ENCODE results near the gene TMX2.

Gene TMX2

DNA sequence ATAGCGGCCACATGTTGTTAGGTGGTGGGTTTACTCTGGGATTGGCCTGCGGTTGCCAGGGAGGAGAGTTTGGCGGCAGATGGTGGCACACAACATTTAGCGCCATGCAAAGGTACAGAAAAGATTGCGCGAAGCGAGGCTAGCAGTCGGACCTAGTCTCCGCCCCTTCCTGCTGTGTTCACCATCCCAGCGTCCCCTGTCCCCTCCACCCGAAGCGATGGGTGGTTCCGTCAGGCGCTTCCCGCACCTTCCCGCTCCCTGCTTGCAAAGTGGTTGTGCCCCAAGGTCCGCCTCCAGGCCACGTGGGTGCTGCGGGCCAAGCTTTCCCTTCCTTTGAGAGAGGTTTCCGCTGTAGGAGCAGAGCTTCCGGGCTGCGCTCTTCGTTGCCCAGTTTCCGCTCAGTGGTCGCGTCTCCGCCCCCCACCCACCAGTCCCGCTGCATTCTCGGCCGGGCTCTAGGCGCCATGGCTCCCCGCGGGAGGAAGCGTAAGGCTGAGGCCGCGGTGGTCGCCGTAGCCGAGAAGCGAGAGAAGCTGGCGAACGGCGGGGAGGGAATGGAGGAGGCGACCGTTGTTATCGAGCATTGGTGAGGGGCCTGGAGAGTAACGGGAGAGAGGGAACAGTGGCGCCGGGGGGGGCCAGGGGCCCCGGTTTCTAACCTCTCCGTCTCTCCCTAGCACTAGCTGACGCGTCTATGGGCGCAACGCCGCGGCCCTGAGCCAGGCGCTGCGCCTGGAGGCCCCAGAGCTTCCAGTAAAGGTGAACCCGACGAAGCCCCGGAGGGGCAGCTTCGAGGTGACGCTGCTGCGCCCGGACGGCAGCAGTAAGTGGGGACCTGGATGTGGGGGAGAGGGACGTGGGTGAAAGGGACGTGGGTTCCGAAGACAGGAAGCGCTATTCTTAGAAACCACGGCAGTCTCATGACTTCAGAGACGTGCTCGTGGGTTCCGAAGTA is 29.0 kb downstream of the TMX2 start, which contains the start of gene SELENOH:
TSS of gene SELENOH (plus strand) at position 360 of the 955 bp plus-strand sequence. CDS start at position 465, 105 bp downstream.
- TF ChIP-seq CTCF (IDR thresholded peaks at IDR 0.05; ENCODE audit: low read depth, low read length, missing control alignments): no peak
- peak; percentile 96 for DNase-seq (ENCODE audit: low read depth)
- H3K4me3 ChIP-seq (ENCODE audit: low read depth, low read length): peak within 1 kb of the TSS; percentile 77

DNA sequence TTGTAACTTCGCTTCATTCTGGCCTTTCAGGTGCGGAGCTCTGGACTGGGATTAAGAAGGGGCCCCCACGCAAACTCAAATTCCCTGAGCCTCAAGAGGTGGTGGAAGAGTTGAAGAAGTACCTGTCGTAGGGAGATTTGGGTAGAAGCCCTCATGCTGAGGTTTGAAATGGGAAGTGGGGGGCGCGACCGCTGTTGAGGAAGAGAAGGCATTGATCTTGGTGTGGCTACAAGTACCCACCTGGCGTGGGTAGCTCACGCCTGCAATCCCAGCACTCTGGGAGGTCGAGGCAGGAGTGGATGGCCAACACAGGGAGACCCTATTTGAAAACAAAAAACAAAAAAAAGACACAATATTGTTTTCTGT is 29.7 kb downstream of the TMX2 start:
- TF ChIP-seq CTCF (IDR thresholded peaks at IDR 0.05; ENCODE audit: low read depth, low read length, missing control alignments): no peak
- H3K4me3 ChIP-seq (ENCODE audit: low read depth, low read length): peak overlapping the region; percentile 77
- no peak for DNase-seq (ENCODE audit: low read depth)

- no peak for DNase-seq (ENCODE audit: low read depth)
- no peak for TF ChIP-seq CTCF (IDR thresholded peaks at IDR 0.05; ENCODE audit: low read depth, low read length, missing control alignments)
- H3K4me3 ChIP-seq (ENCODE audit: low read depth, low read length): no peak overlapping the region
Observed at GRCh38 chr11:57744357-57744756, 32.0 kb downstream of the TMX2 start.

GRCh38 chr11:57745206-57745605 is 32.8 kb downstream of the TMX2 start:
- H3K4me3 ChIP-seq (ENCODE audit: low read depth, low read length): no peak overlapping the region
- TF ChIP-seq CTCF (IDR thresholded peaks at IDR 0.05; ENCODE audit: low read depth, low read length, missing control alignments): no peak
- DNase-seq (ENCODE audit: low read depth): no peak

GRCh38 chr11:57746920-57747319 is 34.5 kb downstream of the TMX2 start:
- DNase-seq (ENCODE audit: low read depth): no peak
- H3K4me3 ChIP-seq (ENCODE audit: low read depth, low read length): no peak overlapping the region
- no peak for TF ChIP-seq CTCF (IDR thresholded peaks at IDR 0.05; ENCODE audit: low read depth, low read length, missing control alignments)

GRCh38 chr11:57751176-57751575 is 38.8 kb downstream of the TMX2 start:
- no peak overlapping the region for H3K4me3 ChIP-seq (ENCODE audit: low read depth, low read length)
- DNase-seq (ENCODE audit: low read depth): no peak
- TF ChIP-seq CTCF (IDR thresholded peaks at IDR 0.05; ENCODE audit: low read depth, low read length, missing control alignments): no peak

Data from GM12864 (cell line).